ENCODE results near the gene NPFF. TPM values are rescaled to one million over a fixed set of nuclear protein-coding genes. Genes with fewer than 3 reads are reported as not detected.

Gene NPFF
- polyA plus RNA-seq, 3 donors = 0.29 TPM; not detected in 2

DNA sequence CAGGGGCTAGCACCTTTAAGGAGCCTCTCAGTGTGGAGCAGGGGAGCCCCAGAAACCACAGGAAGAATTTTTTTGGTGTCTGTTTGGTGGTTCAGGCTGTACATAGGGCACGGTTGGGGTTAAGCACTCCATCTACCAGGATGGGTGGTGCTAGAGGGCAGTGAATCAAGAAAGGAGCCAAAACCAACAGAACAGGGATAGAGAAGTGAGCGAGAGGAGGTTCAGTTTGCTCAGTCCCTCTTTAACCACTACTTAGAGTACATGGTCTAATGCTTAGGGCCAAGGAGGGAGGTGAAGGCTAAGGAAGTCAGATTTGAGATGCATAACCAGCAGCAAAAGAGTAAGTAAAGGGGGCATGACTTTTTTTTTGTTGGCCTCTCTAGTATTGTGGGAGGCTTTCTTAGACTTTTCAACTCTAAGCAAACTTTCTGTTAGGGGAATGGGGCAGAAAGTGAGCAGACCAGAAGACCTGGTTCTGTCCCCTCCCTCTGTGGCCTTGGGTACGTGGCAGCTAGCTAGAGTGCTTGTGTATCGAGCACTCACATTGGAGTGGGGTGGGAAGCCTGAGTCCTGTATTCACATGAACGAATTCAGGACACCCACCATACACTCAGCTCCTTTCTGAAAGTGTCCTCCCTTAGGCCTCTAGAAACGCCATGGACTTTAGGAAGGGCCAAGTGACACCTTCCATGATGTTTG, 6.6 kb upstream of the NPFF start:
- no peak overlapping the region for H3K9ac ChIP-seq (ENCODE audit: insufficient read depth, low read length, poor library complexity, severe bottlenecking)
- no peaks in the 10 kb centered on the region for H3K9me3 ChIP-seq (replicated peaks in 1 of 2; ENCODE audit: control insufficient read depth in 1 of 2, insufficient read depth in 1 of 2, low read length in 2 of 2)
- H3K27me3 ChIP-seq (ENCODE audit: control insufficient read depth in 2 of 2, insufficient read depth in 2 of 2, low read length in 2 of 2) = no peaks in the 10 kb centered on the region
- Mint-ChIP-seq H3K4me3 (no peak overlapping the region), H3K9me3 (no peaks in the 10 kb centered on the region), H3K4me1 (peaks cover 3% of the 10 kb centered on the region), H3K36me3 (peaks cover 72 to 85% of the 10 kb centered on the region in 2 donors), H3K27me3 (ENCODE audit: low read depth in 3 of 3) (peaks cover 0 to 1% (median 0%) of the 10 kb centered on the region in 3 donors), H3K27ac (peak overlapping the region in 2 of 7 donors; percentile 18 to 28)
- no peaks in the 10 kb centered on the region for H4K20me1 ChIP-seq (ENCODE audit: insufficient read depth, low read length)
- H3K27ac ChIP-seq (ENCODE audit: low read depth in 1 of 2, low read length in 2 of 2) = no peak overlapping the region
- no peak for DNase-seq
- H3K4me3 ChIP-seq (replicated peaks in 1 of 3; ENCODE audit: low read depth in 2 of 3, low read length in 3 of 3) = no peak overlapping the region
- TF ChIP-seq, protein P1, sequence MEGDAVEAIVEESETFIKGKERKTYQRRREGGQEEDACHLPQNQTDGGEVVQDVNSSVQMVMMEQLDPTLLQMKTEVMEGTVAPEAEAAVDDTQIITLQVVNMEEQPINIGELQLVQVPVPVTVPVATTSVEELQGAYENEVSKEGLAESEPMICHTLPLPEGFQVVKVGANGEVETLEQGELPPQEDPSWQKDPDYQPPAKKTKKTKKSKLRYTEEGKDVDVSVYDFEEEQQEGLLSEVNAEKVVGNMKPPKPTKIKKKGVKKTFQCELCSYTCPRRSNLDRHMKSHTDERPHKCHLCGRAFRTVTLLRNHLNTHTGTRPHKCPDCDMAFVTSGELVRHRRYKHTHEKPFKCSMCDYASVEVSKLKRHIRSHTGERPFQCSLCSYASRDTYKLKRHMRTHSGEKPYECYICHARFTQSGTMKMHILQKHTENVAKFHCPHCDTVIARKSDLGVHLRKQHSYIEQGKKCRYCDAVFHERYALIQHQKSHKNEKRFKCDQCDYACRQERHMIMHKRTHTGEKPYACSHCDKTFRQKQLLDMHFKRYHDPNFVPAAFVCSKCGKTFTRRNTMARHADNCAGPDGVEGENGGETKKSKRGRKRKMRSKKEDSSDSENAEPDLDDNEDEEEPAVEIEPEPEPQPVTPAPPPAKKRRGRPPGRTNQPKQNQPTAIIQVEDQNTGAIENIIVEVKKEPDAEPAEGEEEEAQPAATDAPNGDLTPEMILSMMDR (IDR thresholded peaks at IDR 0.05) = no peak
- intact Hi-C loops (cut with micrococcal nuclease) = no loop called here
- H3K79me2 ChIP-seq (ENCODE audit: insufficient read depth, low read length) = no peaks in the 10 kb centered on the region
- peaks cover under 1% of the 10 kb centered on the region in 2 donors for H3K4me1 ChIP-seq (ENCODE audit: control insufficient read depth in 1 of 2, insufficient read depth in 2 of 2, low read length in 2 of 2)
- 40% methylated on average over 2 of the region's 6 CpGs for WGBS (ENCODE audit: insufficient coverage)
- H2AFZ ChIP-seq (ENCODE audit: insufficient read depth, low read depth, low read length, poor library complexity, severe bottlenecking) = no peak overlapping the region
- peaks cover 85 to 90% of the 10 kb centered on the region in 2 donors for H3K36me3 ChIP-seq (replicated peaks in 1 of 2; ENCODE audit: control insufficient read depth in 1 of 2, insufficient read depth in 2 of 2, low read length in 2 of 2)
- no peak overlapping the region for H3K4me2 ChIP-seq (replicated peaks; ENCODE audit: extremely low read depth, low read length, poor library complexity, severe bottlenecking)

- Histone ChIP-seq H3K4me1 (ENCODE audit: control insufficient read depth in 1 of 2, insufficient read depth in 2 of 2, low read length in 2 of 2) (peaks cover 4 to 7% of the 10 kb centered on the region in 2 donors), H2AFZ (ENCODE audit: insufficient read depth, low read depth, low read length, poor library complexity, severe bottlenecking) (no peak overlapping the region), H3K79me2 (ENCODE audit: insufficient read depth, low read length) (no peaks in the 10 kb centered on the region), H3K9ac (ENCODE audit: insufficient read depth, low read length, poor library complexity, severe bottlenecking) (no peak overlapping the region), H3K36me3 (replicated peaks in 1 of 2; ENCODE audit: control insufficient read depth in 1 of 2, insufficient read depth in 2 of 2, low read length in 2 of 2) (peaks cover 71 to 80% of the 10 kb centered on the region in 2 donors), H3K4me2 (replicated peaks; ENCODE audit: extremely low read depth, low read length, poor library complexity, severe bottlenecking) (no peak overlapping the region), H4K20me1 (ENCODE audit: insufficient read depth, low read length) (no peaks in the 10 kb centered on the region), H3K9me3 (replicated peaks in 1 of 2; ENCODE audit: control insufficient read depth in 1 of 2, insufficient read depth in 1 of 2, low read length in 2 of 2) (no peaks in the 10 kb centered on the region), H3K27ac (ENCODE audit: low read depth in 1 of 2, low read length in 2 of 2) (no peak overlapping the region), H3K27me3 (ENCODE audit: control insufficient read depth in 2 of 2, insufficient read depth in 2 of 2, low read length in 2 of 2) (no peaks in the 10 kb centered on the region), H3K4me3 (replicated peaks in 1 of 3; ENCODE audit: low read depth in 2 of 3, low read length in 3 of 3) (no peak overlapping the region)
- no peak overlapping the region for H3K4me3 Mint-ChIP-seq
- 97% methylated on average over 7 of the region's 9 CpGs for WGBS (ENCODE audit: insufficient coverage)
- TF ChIP-seq, protein P1 (IDR thresholded peaks at IDR 0.05) = no peak
- H3K27me3 Mint-ChIP-seq (ENCODE audit: low read depth in 3 of 3) = peaks cover 0 to 1% (median 0%) of the 10 kb centered on the region in 3 donors
- H3K4me1 Mint-ChIP-seq = peaks cover 9% of the 10 kb centered on the region
- intact Hi-C loops (cut with micrococcal nuclease) = no loop called here
- no peak for DNase-seq
- H3K9me3 Mint-ChIP-seq = no peaks in the 10 kb centered on the region
- H3K36me3 Mint-ChIP-seq = peaks cover 64 to 77% of the 10 kb centered on the region in 2 donors
- H3K27ac Mint-ChIP-seq = peak overlapping the region in 2 of 7 donors; percentile 18 to 40
These were observed 3.0 kb upstream of the NPFF start for GRCh38 chr12:53510181-53510812.

Measured in CD14-positive monocyte (primary cell).